NT2/D1 (cell line): ENCODE measurements around the gene NRN1.

Experiments used
- DNase-seq: peaks from one replicate; pipeline ENCODE4 v3.0.0-alpha.2; 2011; ENCODE audit warnings: low read depth, low spot score
- H3K27me3 ChIP-seq: 2 replicates; pipeline ENCODE4 v1.6.0; 2011; ENCODE audit warnings: mild to moderate bottlenecking; ENCODE audit not compliant: insufficient read length, insufficient read depth
- H3K36me3 ChIP-seq: 2 replicates; pipeline ENCODE4 v1.6.1; 2011; ENCODE audit warnings: mild to moderate bottlenecking, low read length, mixed read lengths; ENCODE audit not compliant: insufficient read depth, insufficient read length
- H3K4me1 ChIP-seq: 2 replicates; pipeline ENCODE4 v1.5.1; 2011; ENCODE audit not compliant: insufficient read depth, insufficient read length
- H3K4me3 ChIP-seq: 2 replicates; pipeline ENCODE4 v1.5.1; 2011; ENCODE audit warnings: low read depth; ENCODE audit not compliant: insufficient read length
- H3K9ac ChIP-seq: 2 replicates; pipeline ENCODE4 v1.6.0; 2011; ENCODE audit warnings: low read depth; ENCODE audit not compliant: insufficient read length
- H3K9me3 ChIP-seq: 2 replicates; pipeline ENCODE4 v1.5.1; 2011; ENCODE audit warnings: mild to moderate bottlenecking, low read length; ENCODE audit not compliant: insufficient read depth
- SUZ12 ChIP-seq: IDR thresholded peaks from 2 replicates; pipeline ENCODE4 v1.6.1; 2011; ENCODE audit not compliant: insufficient read length, insufficient read depth; ENCODE audit errors: extremely low read depth
- YY1 ChIP-seq: IDR thresholded peaks from 2 replicates; pipeline ENCODE4 v1.6.1; 2011; ENCODE audit not compliant: insufficient read length, insufficient read depth
- ZNF274 ChIP-seq: IDR thresholded peaks from 2 replicates; pipeline ENCODE4 v1.6.1; 2011; ENCODE audit warnings: mild to moderate bottlenecking, low read depth, low read length

NRN1 gene, protein sequence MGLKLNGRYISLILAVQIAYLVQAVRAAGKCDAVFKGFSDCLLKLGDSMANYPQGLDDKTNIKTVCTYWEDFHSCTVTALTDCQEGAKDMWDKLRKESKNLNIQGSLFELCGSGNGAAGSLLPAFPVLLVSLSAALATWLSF

DNA sequence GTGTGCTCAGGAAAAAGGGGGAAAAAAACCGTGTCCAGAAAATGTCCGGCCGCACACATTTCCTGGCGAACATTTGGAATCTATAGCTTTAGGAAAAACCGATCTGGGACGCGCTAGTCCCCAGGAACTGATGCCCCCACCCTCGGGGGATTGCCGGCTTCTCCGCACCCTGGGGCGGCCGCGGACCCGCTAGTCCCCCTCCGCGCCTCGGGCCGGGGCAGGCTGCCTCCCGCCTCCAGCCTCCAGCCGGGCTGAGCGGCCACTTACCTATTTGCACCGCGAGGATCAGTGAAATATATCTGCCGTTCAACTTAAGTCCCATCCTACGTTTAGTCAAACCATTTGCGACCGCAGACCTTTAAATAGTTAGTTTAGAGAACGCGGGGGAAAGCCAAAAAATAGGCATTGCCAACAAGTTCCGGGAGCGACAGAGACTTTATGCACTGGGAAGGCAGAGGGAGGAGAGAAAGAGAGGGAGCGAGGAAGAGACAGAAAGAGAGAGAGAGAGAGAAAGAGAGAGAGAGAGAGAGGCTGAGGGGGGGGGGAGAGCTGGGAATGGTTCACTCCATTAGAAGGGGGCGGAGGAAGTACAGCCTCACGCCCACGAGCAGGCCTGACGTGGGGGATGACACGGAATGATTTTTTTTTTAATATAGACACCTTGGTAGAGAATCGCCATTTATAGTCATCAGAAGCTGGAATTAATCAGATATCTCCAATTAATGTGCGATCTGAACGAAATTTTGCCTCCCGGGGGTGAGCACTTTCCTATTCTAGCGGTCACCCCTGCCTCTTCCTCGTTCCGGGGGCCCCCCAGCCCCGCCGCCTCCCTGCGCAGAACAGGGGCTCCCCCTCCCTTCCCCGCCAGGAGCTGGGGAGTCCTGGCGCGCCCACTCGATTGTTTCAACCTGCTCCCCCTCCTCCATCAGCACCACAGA, at the start of gene NRN1:
Gene NRN1, minus strand, starts transcription at position 498 of the 938 bp plus-strand sequence. Its CDS starts 176 bp downstream, at position 322.
- DNase-seq = no peak
- Histone ChIP-seq H3K27me3 (peaks cover 82% of the 10 kb centered on the region), H3K36me3 (no peaks in the 10 kb centered on the region), H3K9me3 (no peaks in the 10 kb centered on the region), H3K9ac (no peak within 1 kb of the TSS), H3K4me1 (peaks cover 3% of the 10 kb centered on the region), H3K4me3 (peak within 1 kb of the TSS; percentile 34)
- TF ChIP-seq YY1 = no peak
- no peak for TF ChIP-seq ZNF274
- TF ChIP-seq SUZ12 = no peak

- no peak for DNase-seq
- Histone ChIP-seq H3K9ac (no peak overlapping the region), H3K9me3 (no peaks in the 10 kb centered on the region), H3K4me1 (no peaks in the 10 kb centered on the region), H3K36me3 (no peaks in the 10 kb centered on the region), H3K27me3 (no peaks in the 10 kb centered on the region), H3K4me3 (no peak overlapping the region)
- TF ChIP-seq YY1 (no peak), SUZ12 (no peak), ZNF274 (no peak)
Observed at GRCh38 chr6:6052216-6052615, 45.5 kb upstream of the NRN1 start.

DNA sequence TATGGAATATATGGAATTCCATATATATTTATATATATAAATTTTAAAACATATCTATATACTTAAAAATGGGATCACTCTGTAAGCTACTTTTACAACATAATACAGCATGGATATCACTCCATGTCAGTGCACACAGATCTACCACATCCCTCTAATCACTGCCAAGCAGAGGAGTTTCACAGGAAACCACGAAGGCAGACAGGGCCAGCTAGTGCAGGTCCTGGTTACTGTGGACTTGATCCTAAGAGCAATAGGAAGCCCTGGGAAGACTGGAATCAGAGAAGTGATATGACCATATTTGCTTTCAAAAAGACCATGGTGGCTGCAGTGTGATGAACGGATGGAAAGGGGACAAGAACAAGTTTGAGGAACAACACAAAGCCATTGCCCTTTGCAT, 40.0 kb upstream of the NRN1 start:
- Histone ChIP-seq H3K36me3 (no peaks in the 10 kb centered on the region), H3K9ac (no peak overlapping the region), H3K4me3 (no peak overlapping the region), H3K4me1 (no peaks in the 10 kb centered on the region), H3K9me3 (no peaks in the 10 kb centered on the region), H3K27me3 (no peaks in the 10 kb centered on the region)
- no peak for DNase-seq
- TF ChIP-seq ZNF274 (no peak), YY1 (no peak), SUZ12 (no peak)

- no peaks in the 10 kb centered on the region for H3K36me3 ChIP-seq
- H3K4me3 ChIP-seq = no peak overlapping the region
- no peak overlapping the region for H3K9ac ChIP-seq
- TF ChIP-seq ZNF274 (no peak), SUZ12 (no peak), YY1 (no peak)
- no peaks in the 10 kb centered on the region; the same call in 1 of the 2 replicates for H3K9me3 ChIP-seq
- H3K4me1 ChIP-seq = no peaks in the 10 kb centered on the region
- H3K27me3 ChIP-seq = no peaks in the 10 kb centered on the region
- DNase-seq = no peak
Observed at GRCh38 chr6:6039946-6040509, 33.3 kb upstream of the NRN1 start.

GRCh38 chr6:6037179-6037578, 30.5 kb upstream of the NRN1 start:
- Histone ChIP-seq H3K4me3 (no peak overlapping the region), H3K9ac (no peak overlapping the region), H3K27me3 (no peaks in the 10 kb centered on the region), H3K9me3 (no peaks in the 10 kb centered on the region; the same call in 1 of the 2 replicates), H3K36me3 (no peaks in the 10 kb centered on the region), H3K4me1 (no peaks in the 10 kb centered on the region)
- no peak for TF ChIP-seq ZNF274
- no peak for TF ChIP-seq SUZ12
- no peak for TF ChIP-seq YY1
- DNase-seq = no peak

DNA sequence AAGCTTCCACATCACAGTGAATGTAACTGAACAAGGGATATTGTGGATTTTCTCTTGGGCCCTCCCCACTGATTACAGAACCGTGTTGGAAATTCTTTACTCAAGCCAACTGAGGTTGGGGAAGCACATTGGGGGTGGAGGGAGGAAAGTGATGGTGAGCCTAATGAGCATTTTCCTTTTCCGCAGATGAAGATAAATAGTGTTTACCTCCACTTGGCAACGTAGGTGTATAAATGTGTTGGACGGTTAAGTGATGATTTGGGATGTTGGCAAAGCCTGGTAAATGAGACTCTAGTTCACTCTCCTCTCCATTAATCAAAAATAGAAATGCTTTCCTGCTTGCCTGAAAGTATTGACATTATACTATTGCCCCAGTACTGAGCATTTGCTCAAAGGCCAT, 27.1 kb upstream of the NRN1 start:
- Histone ChIP-seq H3K36me3 (no peaks in the 10 kb centered on the region), H3K4me1 (no peaks in the 10 kb centered on the region), H3K4me3 (no peak overlapping the region), H3K27me3 (no peaks in the 10 kb centered on the region), H3K9me3 (no peaks in the 10 kb centered on the region; the same call in 1 of the 2 replicates), H3K9ac (no peak overlapping the region)
- DNase-seq = no peak
- TF ChIP-seq SUZ12 = no peak
- TF ChIP-seq ZNF274 = no peak
- no peak for TF ChIP-seq YY1
